SK-MEL-5 (cell line): Measurements from ENCODE around the gene THY1. TPM values are rescaled to one million over a fixed set of nuclear protein-coding genes. Genes with fewer than 3 reads are reported as not detected.
"Not testable (repeated sequence)": the region's sequence is repeated elsewhere in the genome, so short reads cannot be mapped to it uniquely, and the experiment has no call there.

ENCODE experiments used
- DNase-seq: peaks from one replicate; pipeline ENCODE4 v3.0.0-alpha.2; 2016; ENCODE audit warnings: low read depth, low spot score
- in situ Hi-C: cut with HindIII; loops from 2 replicates; pipeline ENCODE4 v1.10.0; 2016; ENCODE audit warnings: low sequenced_read_pairs, high pct_unique_total_duplicates, low pct_unique_long_range_greater_than_20kb
- total RNA-seq: library from RNA; depleted of rRNA; stranded (reverse); fragments of >200 nt; shearing (Covaris generic); gene quantifications from 2 replicates; pipeline ENCODE4 v1.2.3, GENCODE V29; 2014

The THY1 gene
- total RNA-seq, 1 experiment from 2014 or later: 0.32 TPM

GRCh38 chr11:119447664-119448242 is 24.8 kb upstream of the THY1 start:
- in situ Hi-C loops: no loop called here

GRCh38 chr11:119446871-119447663 is 24.1 kb upstream of the THY1 start:
- in situ Hi-C loops: no loop called here
- DNase-seq: no peak

More at GRCh38 chr11:119447664-119448242, 24.8 kb upstream of the THY1 start:
- DNase-seq: no peak

- in situ Hi-C loops: no loop called here
- no peak for DNase-seq
These were observed 23.5 kb upstream of the THY1 start for GRCh38 chr11:119446434-119446833.

GRCh38 chr11:119445850-119446249 is 22.9 kb upstream of the THY1 start:
- no peak for DNase-seq
- in situ Hi-C loops: no loop called here

- in situ Hi-C loops: no loop called here
- no peak for DNase-seq
These were observed 22.4 kb upstream of the THY1 start for GRCh38 chr11:119445379-119445778.

- in situ Hi-C loops: no loop called here
- DNase-seq: no peak
These were observed 18.9 kb upstream of the THY1 start for GRCh38 chr11:119441898-119442243.

- in situ Hi-C loops: no loop called here
- no peak for DNase-seq
These were observed 15.6 kb upstream of the THY1 start for GRCh38 chr11:119438599-119438998.

- in situ Hi-C loops: not testable (repeated sequence)
These were observed 14.5 kb upstream of the THY1 start for GRCh38 chr11:119437521-119437920.

GRCh38 chr11:119436711-119437110 is 13.7 kb upstream of the THY1 start:
- in situ Hi-C loops: no loop called here

More at GRCh38 chr11:119437521-119437920, 14.5 kb upstream of the THY1 start:
- not testable (repeated sequence) for DNase-seq

GRCh38 chr11:119436093-119436492 is 13.1 kb upstream of the THY1 start:
- no peak for DNase-seq
- in situ Hi-C loops: no loop called here

More at GRCh38 chr11:119436711-119437110, 13.7 kb upstream of the THY1 start:
- DNase-seq: no peak

GRCh38 chr11:119434591-119435330 is 11.8 kb upstream of the THY1 start:
- in situ Hi-C loops: no loop called here
- DNase-seq: no peak

- in situ Hi-C loops: no loop called here
- DNase-seq: no peak
These were observed 10.4 kb upstream of the THY1 start for GRCh38 chr11:119433358-119433725.

- in situ Hi-C loops: no loop called here
- DNase-seq: no peak
These were observed 9.7 kb upstream of the THY1 start for GRCh38 chr11:119432484-119433357.

- in situ Hi-C loops: no loop called here
- no peak for DNase-seq
These were observed 8.6 kb upstream of the THY1 start for GRCh38 chr11:119431523-119431922.

GRCh38 chr11:119427279-119427678 is 4.3 kb upstream of the THY1 start:
- no peak for DNase-seq
- in situ Hi-C loops: no loop called here

- DNase-seq: no peak
- in situ Hi-C loops: no loop called here
These were observed 3.2 kb upstream of the THY1 start for GRCh38 chr11:119426142-119426541.

- DNase-seq: no peak
- in situ Hi-C loops: no loop called here
These were observed 1.8 kb upstream of the THY1 start for GRCh38 chr11:119424775-119425174.

GRCh38 chr11:119424276-119424675 is 1.3 kb upstream of the THY1 start:
- DNase-seq: no peak
- in situ Hi-C loops: no loop called here
